ENCODE results near the gene SPEG.

SPEG gene

GRCh38 chr2:219507581-219508443 lies 73.2 kb downstream of the SPEG start:
- no peak for DNase-seq (ENCODE audit: low spot score in 2 of 2)
- Histone ChIP-seq H3K36me3 (replicated peaks) (peaks cover 9% of the 10 kb centered on the region; the same call in 1 of the 2 replicates), H3K9me3 (no peaks in the 10 kb centered on the region), H3K4me1 (peaks cover 4% of the 10 kb centered on the region), H3K4me3 (no peak overlapping the region), H3K27me3 (ENCODE audit: low read depth) (peaks cover 16% of the 10 kb centered on the region)
- in situ Hi-C loops (cut with MboI; ENCODE audit: low sequenced_read_pairs) = no loop called here

- peaks cover 9% of the 10 kb centered on the region; the same call in 1 of the 2 replicates for H3K36me3 ChIP-seq (replicated peaks)
- H3K9me3 ChIP-seq = no peaks in the 10 kb centered on the region
- peaks cover 4% of the 10 kb centered on the region for H3K4me1 ChIP-seq
- peaks cover 22% of the 10 kb centered on the region for H3K27me3 ChIP-seq (ENCODE audit: low read depth)
- in situ Hi-C loops (cut with MboI; ENCODE audit: low sequenced_read_pairs) = no loop called here
- no peak for DNase-seq (ENCODE audit: low spot score in 2 of 2)
- no peak overlapping the region for H3K4me3 ChIP-seq
Observed at GRCh38 chr2:219508444-219508734, 73.7 kb downstream of the SPEG start.

- Histone ChIP-seq H3K4me1 (peaks cover 4% of the 10 kb centered on the region), H3K27me3 (ENCODE audit: low read depth) (peaks cover 30% of the 10 kb centered on the region), H3K9me3 (no peaks in the 10 kb centered on the region), H3K36me3 (replicated peaks) (peaks cover 2% of the 10 kb centered on the region; the same call in 1 of the 2 replicates), H3K4me3 (no peak overlapping the region; the same call in 1 of the 2 replicates)
- no peak for DNase-seq (ENCODE audit: low spot score in 2 of 2)
- in situ Hi-C loops (cut with MboI; ENCODE audit: low sequenced_read_pairs) = no loop called here
Observed at GRCh38 chr2:219508971-219509779, 74.5 kb downstream of the SPEG start.

GRCh38 chr2:219509780-219510511 lies 75.3 kb downstream of the SPEG start:
- peak; percentile 47 to 79 for DNase-seq (ENCODE audit: low spot score in 2 of 2)
- H3K27me3 ChIP-seq (ENCODE audit: low read depth) = peaks cover 38% of the 10 kb centered on the region
- in situ Hi-C loops (cut with MboI; ENCODE audit: low sequenced_read_pairs) = no loop called here
- H3K4me1 ChIP-seq = peaks cover 4% of the 10 kb centered on the region
- no peaks in the 10 kb centered on the region; the same call in 1 of the 2 replicates for H3K36me3 ChIP-seq (replicated peaks)
- H3K9me3 ChIP-seq = no peaks in the 10 kb centered on the region
- peak overlapping the region; percentile 25 for H3K4me3 ChIP-seq

GRCh38 chr2:219510512-219511135 lies 76.0 kb downstream of the SPEG start:
- in situ Hi-C loops (cut with MboI; ENCODE audit: low sequenced_read_pairs) = no loop called here
- peaks cover 45% of the 10 kb centered on the region for H3K27me3 ChIP-seq (ENCODE audit: low read depth)

GRCh38 chr2:219511547-219512325 lies 77.1 kb downstream of the SPEG start:
- H3K9me3 ChIP-seq = no peaks in the 10 kb centered on the region
- in situ Hi-C loops (cut with MboI; ENCODE audit: low sequenced_read_pairs) = no loop called here
- H3K27me3 ChIP-seq (ENCODE audit: low read depth) = peaks cover 56% of the 10 kb centered on the region
- H3K36me3 ChIP-seq (replicated peaks) = no peaks in the 10 kb centered on the region
- H3K4me1 ChIP-seq = peaks cover 4% of the 10 kb centered on the region
- H3K4me3 ChIP-seq = no peak overlapping the region
- DNase-seq (ENCODE audit: low spot score in 2 of 2) = no peak

More at GRCh38 chr2:219510512-219511135, 76.0 kb downstream of the SPEG start:
- H3K4me3 ChIP-seq = no peak overlapping the region; the same call in 1 of the 2 replicates
- peaks cover 4% of the 10 kb centered on the region for H3K4me1 ChIP-seq
- no peaks in the 10 kb centered on the region for H3K9me3 ChIP-seq
- no peak for DNase-seq (ENCODE audit: low spot score in 2 of 2)
- H3K36me3 ChIP-seq (replicated peaks) = no peaks in the 10 kb centered on the region; the same call in 1 of the 2 replicates

- no peaks in the 10 kb centered on the region for H3K9me3 ChIP-seq
- peaks cover 62% of the 10 kb centered on the region for H3K27me3 ChIP-seq (ENCODE audit: low read depth)
- H3K4me3 ChIP-seq = no peak overlapping the region
- H3K36me3 ChIP-seq (replicated peaks) = no peaks in the 10 kb centered on the region
- peaks cover 4% of the 10 kb centered on the region for H3K4me1 ChIP-seq
- no peak for DNase-seq (ENCODE audit: low spot score in 2 of 2)
- in situ Hi-C loops (cut with MboI; ENCODE audit: low sequenced_read_pairs) = no loop called here
Observed at GRCh38 chr2:219512524-219513216, 78.0 kb downstream of the SPEG start.

- Histone ChIP-seq H3K9me3 (no peaks in the 10 kb centered on the region), H3K27me3 (ENCODE audit: low read depth) (peaks cover 66% of the 10 kb centered on the region), H3K4me1 (peaks cover 4% of the 10 kb centered on the region), H3K36me3 (replicated peaks) (no peaks in the 10 kb centered on the region), H3K4me3 (no peak overlapping the region)
- in situ Hi-C loops (cut with MboI; ENCODE audit: low sequenced_read_pairs) = no loop called here
- DNase-seq (ENCODE audit: low spot score in 2 of 2) = no peak
Observed at GRCh38 chr2:219513787-219514186, 79.1 kb downstream of the SPEG start.

- H3K36me3 ChIP-seq (replicated peaks) = no peaks in the 10 kb centered on the region
- no peak within 1 kb of the TSS for H3K4me3 ChIP-seq
- in situ Hi-C loops (cut with MboI; ENCODE audit: low sequenced_read_pairs) = no loop called here
- H3K9me3 ChIP-seq = no peaks in the 10 kb centered on the region
- no peak for DNase-seq (ENCODE audit: low spot score in 2 of 2)
- H3K4me1 ChIP-seq = peaks cover 4% of the 10 kb centered on the region
- H3K27me3 ChIP-seq (ENCODE audit: low read depth) = peaks cover 67% of the 10 kb centered on the region
Observed at GRCh38 chr2:219514196-219514761, 79.6 kb downstream of the SPEG start, which contains the start of gene ASIC4. Gene ASIC4, plus strand, starts transcription at chr2:219514482. Its CDS starts 243 bp downstream, at chr2:219514725.

- Histone ChIP-seq H3K27me3 (ENCODE audit: low read depth) (peaks cover 68% of the 10 kb centered on the region), H3K4me1 (peaks cover 2% of the 10 kb centered on the region), H3K9me3 (no peaks in the 10 kb centered on the region), H3K4me3 (no peak overlapping the region), H3K36me3 (replicated peaks) (no peaks in the 10 kb centered on the region)
- in situ Hi-C loops (cut with MboI; ENCODE audit: low sequenced_read_pairs) = no loop called here
- no peak for DNase-seq (ENCODE audit: low spot score in 2 of 2)
Observed at GRCh38 chr2:219514836-219515235, 80.2 kb downstream of the SPEG start.

- Histone ChIP-seq H3K4me1 (no peaks in the 10 kb centered on the region; the same call in 1 of the 2 replicates), H3K36me3 (replicated peaks) (no peaks in the 10 kb centered on the region), H3K27me3 (ENCODE audit: low read depth) (peaks cover 65% of the 10 kb centered on the region), H3K9me3 (no peaks in the 10 kb centered on the region), H3K4me3 (no peak overlapping the region)
- DNase-seq (ENCODE audit: low spot score in 2 of 2) = no peak
- in situ Hi-C loops (cut with MboI; ENCODE audit: low sequenced_read_pairs) = no loop called here
Observed at GRCh38 chr2:219515874-219516629, 81.4 kb downstream of the SPEG start.

Data from HAP-1 (cell line).